ENCODE measurements around the gene NELL1. TPM values are rescaled to one million over a fixed set of nuclear protein-coding genes. Genes with fewer than 3 reads are reported as not detected.

The NELL1 gene
- total and polyA plus RNA-seq, 2 experiments from 2014 or later: 1.6 TPM; not detected in 1

- ATAC-seq (no peak), DNase-seq (ENCODE audit: low spot score) (no peak)
- Mint-ChIP-seq H3K27ac (no peak overlapping the region), H3K4me1 (peaks cover 3% of the 10 kb centered on the region; the same call in 1 of the 3 replicates), H3K9me3 (no peaks in the 10 kb centered on the region), H3K36me3 (ENCODE audit: low read depth) (no peaks in the 10 kb centered on the region), H3K27me3 (ENCODE audit: insufficient read depth, low read depth, poor library complexity) (no peaks in the 10 kb centered on the region), H3K4me3 (no peak overlapping the region)
- H3K4me1 ChIP-seq (ENCODE audit: insufficient read depth): 0 out of 2 replicates have a peak, but pooled peaks cover 4% of the 10 kb centered on the region
- no peaks in the 10 kb centered on the region; the same call in 1 of the 2 replicates for H3K9me2 ChIP-seq (ENCODE audit: insufficient read depth)
- no peak overlapping the region for H3K4me3 ChIP-seq
- H2AFZ ChIP-seq: no peak overlapping the region
- H3F3A ChIP-seq (replicated peaks; ENCODE audit: low read depth): no peaks in the 10 kb centered on the region
- H3K36me3 ChIP-seq (ENCODE audit: insufficient read depth): no peaks in the 10 kb centered on the region
- H3K4me2 ChIP-seq: no peak overlapping the region
- H4K20me1 ChIP-seq (replicated peaks; ENCODE audit: insufficient read depth): no peaks in the 10 kb centered on the region
- no peak overlapping the region for H3K27ac ChIP-seq (ENCODE audit: low read depth)
- TF ChIP-seq ETS1 (IDR thresholded peaks at IDR 0.05) (no peak), ZNF114 (CRISPR knock-in tag; IDR thresholded peaks at IDR 0.05) (no peak), EZH2phosphoT487 (IDR thresholded peaks at IDR 0.05; ENCODE audit: unreplicated experiment) (no peak), ZNF331 (CRISPR knock-in tag; IDR thresholded peaks at IDR 0.05; ENCODE audit: low read depth) (no peak)
- TF ChIP-seq, protein P1, sequence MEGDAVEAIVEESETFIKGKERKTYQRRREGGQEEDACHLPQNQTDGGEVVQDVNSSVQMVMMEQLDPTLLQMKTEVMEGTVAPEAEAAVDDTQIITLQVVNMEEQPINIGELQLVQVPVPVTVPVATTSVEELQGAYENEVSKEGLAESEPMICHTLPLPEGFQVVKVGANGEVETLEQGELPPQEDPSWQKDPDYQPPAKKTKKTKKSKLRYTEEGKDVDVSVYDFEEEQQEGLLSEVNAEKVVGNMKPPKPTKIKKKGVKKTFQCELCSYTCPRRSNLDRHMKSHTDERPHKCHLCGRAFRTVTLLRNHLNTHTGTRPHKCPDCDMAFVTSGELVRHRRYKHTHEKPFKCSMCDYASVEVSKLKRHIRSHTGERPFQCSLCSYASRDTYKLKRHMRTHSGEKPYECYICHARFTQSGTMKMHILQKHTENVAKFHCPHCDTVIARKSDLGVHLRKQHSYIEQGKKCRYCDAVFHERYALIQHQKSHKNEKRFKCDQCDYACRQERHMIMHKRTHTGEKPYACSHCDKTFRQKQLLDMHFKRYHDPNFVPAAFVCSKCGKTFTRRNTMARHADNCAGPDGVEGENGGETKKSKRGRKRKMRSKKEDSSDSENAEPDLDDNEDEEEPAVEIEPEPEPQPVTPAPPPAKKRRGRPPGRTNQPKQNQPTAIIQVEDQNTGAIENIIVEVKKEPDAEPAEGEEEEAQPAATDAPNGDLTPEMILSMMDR (conservative IDR thresholded peaks at IDR 0.05; ENCODE audit: low read depth in 2 of 2): no peak
- H3K79me2 ChIP-seq (replicated peaks; ENCODE audit: insufficient read depth): no peaks in the 10 kb centered on the region
- H3K27me3 ChIP-seq (ENCODE audit: insufficient read depth): no peaks in the 10 kb centered on the region
These were observed 684.0 kb downstream of the NELL1 start for GRCh38 chr11:21353425-21353824.

DNA sequence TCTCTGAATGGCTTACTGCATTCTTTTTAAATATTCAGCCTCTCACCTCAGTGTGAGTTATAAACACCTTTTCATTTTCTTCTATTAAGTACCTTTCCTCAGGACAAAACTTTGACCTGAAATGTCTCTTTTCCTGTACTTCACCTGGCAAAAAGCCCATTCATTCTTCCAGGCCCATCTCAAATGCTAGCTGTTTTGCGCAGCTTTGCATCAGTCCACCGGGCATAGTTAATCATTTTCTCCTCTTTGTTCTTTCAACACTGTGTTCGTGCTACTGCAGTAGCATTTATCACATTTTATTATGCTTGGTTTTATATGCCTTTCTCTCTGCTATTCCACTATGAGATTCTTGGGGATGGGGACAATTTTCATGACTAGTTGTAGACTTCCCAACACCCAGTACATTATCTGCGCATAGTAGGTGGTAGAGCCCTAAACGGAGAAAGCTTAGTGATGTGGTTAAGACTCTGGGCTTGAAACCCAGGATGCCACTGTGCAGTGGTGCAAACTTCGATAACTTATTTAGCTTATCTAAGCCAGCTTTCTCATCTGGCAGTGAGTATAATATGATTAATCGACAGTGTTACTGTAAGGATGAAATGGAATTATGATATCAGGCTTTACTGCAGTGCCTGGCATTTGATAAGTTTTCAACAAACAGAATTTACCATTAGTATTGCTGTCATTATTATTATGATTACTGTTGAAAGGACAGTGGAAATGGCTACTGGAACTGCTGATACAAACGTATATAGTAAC is 695.7 kb downstream of the NELL1 start:
- no peak overlapping the region for H2AFZ ChIP-seq

More for the DNA sequence above, 695.7 kb downstream of the NELL1 start:
- ATAC-seq: no peak
- H3K4me3 Mint-ChIP-seq: no peak overlapping the region
- no peak for TF ChIP-seq REST (IDR thresholded peaks at IDR 0.05; ENCODE audit: unreplicated experiment)
- no peak for TF ChIP-seq NANOG (IDR thresholded peaks at IDR 0.05; ENCODE audit: borderline replicate concordance)
- TF ChIP-seq EZH2phosphoT487 (IDR thresholded peaks at IDR 0.05; ENCODE audit: unreplicated experiment): no peak
- no peak for TF ChIP-seq JUNB (IDR thresholded peaks at IDR 0.05; ENCODE audit: unreplicated experiment)
- no peak for TF ChIP-seq POLR2AphosphoS5 (IDR thresholded peaks at IDR 0.05; ENCODE audit: low read depth)
- no peak for TF ChIP-seq ZNF114 (CRISPR knock-in tag; IDR thresholded peaks at IDR 0.05)
- TF ChIP-seq ETS1 (IDR thresholded peaks at IDR 0.05): no peak
- no peak for TF ChIP-seq STAT1 (IDR thresholded peaks at IDR 0.05; ENCODE audit: unreplicated experiment)
- TF ChIP-seq CREB1 (CRISPR knock-in tag; IDR thresholded peaks at IDR 0.05; ENCODE audit: low read depth): no peak
- TF ChIP-seq, protein P1 (conservative IDR thresholded peaks at IDR 0.05; ENCODE audit: low read depth in 2 of 2): no peak
- Histone ChIP-seq H3K9me2 (ENCODE audit: insufficient read depth) (peaks cover 3% of the 10 kb centered on the region), H3K79me2 (replicated peaks; ENCODE audit: insufficient read depth) (no peaks in the 10 kb centered on the region), H3K4me1 (ENCODE audit: insufficient read depth) (no peaks in the 10 kb centered on the region), H3F3A (replicated peaks; ENCODE audit: low read depth) (no peaks in the 10 kb centered on the region), H3K4me3 (no peak overlapping the region), H4K20me1 (replicated peaks; ENCODE audit: insufficient read depth) (no peaks in the 10 kb centered on the region), H3K36me3 (ENCODE audit: insufficient read depth) (no peaks in the 10 kb centered on the region), H3K27ac (ENCODE audit: low read depth) (no peak overlapping the region), H3K27me3 (ENCODE audit: insufficient read depth) (no peaks in the 10 kb centered on the region), H3K4me2 (no peak overlapping the region)
- H3K27ac Mint-ChIP-seq: no peak overlapping the region; the same call in 1 of the 2 replicates
- no peaks in the 10 kb centered on the region for H3K27me3 Mint-ChIP-seq (ENCODE audit: insufficient read depth, low read depth, poor library complexity)
- no peaks in the 10 kb centered on the region; the same call in 2 of the 3 replicates for H3K9me3 Mint-ChIP-seq
- H3K36me3 Mint-ChIP-seq (ENCODE audit: low read depth): no peaks in the 10 kb centered on the region
- DNase-seq (ENCODE audit: low spot score): no peak
- H3K4me1 Mint-ChIP-seq: peaks cover 7% of the 10 kb centered on the region; the same call in 2 of the 3 replicates

Measured in GM23338 (cell line).